K562 (cell line): ENCODE data around the gene CNTD1. TPM values are rescaled to one million over a fixed set of nuclear protein-coding genes. Genes with fewer than 3 reads are reported as not detected.

Source experiments
- CC2D1A ChIP-seq: fragments of 450-650 bp; IDR thresholded peaks from 2 replicates; pipeline ENCODE4 v1.6.1; 2017; ENCODE audit warnings: mild to moderate bottlenecking
- CHD2 ChIP-seq: IDR thresholded peaks from 2 replicates; pipeline ENCODE4 v1.6.1; 2011; ENCODE audit warnings: low read depth, low read length
- CSDE1 ChIP-seq, 2 experiments: fragments of 450-650 bp; IDR thresholded peaks; 2 replicates each; pipeline ENCODE4 v1.6.1; 2016; ENCODE audit warnings: mild to moderate bottlenecking in 1 of 2
- ESRRB ChIP-seq: fragments of 250-450 bp; sonication (Bioruptor Pico); IDR thresholded peaks from 2 replicates; pipeline ENCODE4 v1.5.0; 2020; ENCODE audit warnings: mild to moderate bottlenecking, moderate library complexity, borderline replicate concordance
- FOXP1 ChIP-seq: sonication (generic); formaldehyde crosslinking; IDR thresholded peaks from 2 replicates; pipeline ENCODE4 v1.8.0; 2022; ENCODE audit warnings: mild to moderate bottlenecking, missing genetic modification reagents
- IRF2 ChIP-seq: sonication (generic); formaldehyde crosslinking; IDR thresholded peaks from 2 replicates; pipeline ENCODE4 v1.8.1; 2022; ENCODE audit warnings: mild to moderate bottlenecking, missing genetic modification reagents
- KHSRP ChIP-seq: fragments of 450-650 bp; IDR thresholded peaks from 2 replicates; pipeline ENCODE4 v1.6.1; 2017
- NFATC3 ChIP-seq: fragments of 450-650 bp; IDR thresholded peaks from 2 replicates; pipeline ENCODE4 v1.6.1; 2017; ENCODE audit warnings: mild to moderate bottlenecking
- NFYB ChIP-seq: IDR thresholded peaks from 2 replicates; pipeline ENCODE4 v1.6.1; 2011; ENCODE audit warnings: mild to moderate bottlenecking, moderate library complexity; ENCODE audit not compliant: insufficient read length; ENCODE audit errors: extremely low read depth
- RB1 ChIP-seq: fragments of 450-650 bp; IDR thresholded peaks from 2 replicates; pipeline ENCODE4 v1.6.1; 2017; ENCODE audit warnings: low read depth, mild to moderate bottlenecking
- RBM39 ChIP-seq: fragments of 200-400 bp; formaldehyde crosslinking; optimal IDR thresholded peaks from 2 replicates; pipeline ENCODE3; 2018; ENCODE audit warnings: low read depth, low read length
- SMAD1 ChIP-seq: fragments of 150-350 bp; IDR thresholded peaks from 2 replicates; pipeline ENCODE4 v1.6.1; 2014; ENCODE audit warnings: low read length, low read depth; ENCODE audit not compliant: partially characterized antibody
- ZNF316 ChIP-seq: fragments of 450-650 bp; IDR thresholded peaks from 2 replicates; pipeline ENCODE4 v1.6.1; 2016
- ZNF445 ChIP-seq: fragments of 250-450 bp; sonication (Bioruptor Pico); IDR thresholded peaks from 2 replicates; pipeline ENCODE4 v1.4.0; 2020; ENCODE audit warnings: low read depth, mild to moderate bottlenecking, moderate library complexity
- ZNF830 ChIP-seq: fragments of 250-450 bp; sonication (Bioruptor Pico); IDR thresholded peaks from 2 replicates; pipeline ENCODE4 v1.5.0; 2021; ENCODE audit warnings: mild to moderate bottlenecking
- polyA plus RNA-seq, 8 experiments: library from polyadenylated mRNA; depleted of rRNA in 4 of 8; stranded (reverse) in 5 of 8; unstranded in 3 of 8; fragments of >200 nt; fragmentation: Nextera tagmentation in 2 of 8; fragmentation: Illumina TruSeq in 1 of 8; extraction: Ambion mirVana in 2 of 8; extraction: Trizol in 1 of 8; gene quantifications; 2 replicates each; pipeline versions ENCODE4 v1.2.1 to v1.2.3, GENCODE V29; 2011 to 2014; ENCODE audit warnings: inconsistent platforms in 1 of 8, missing spikeins in 1 of 8
- total RNA-seq, 7 experiments: library from RNA; depleted of rRNA in 6 of 7; stranded (reverse); fragments of >200 nt in 6 of 7; fragmentation: Illumina TruSeq in 2 of 7; extraction: Trizol in 2 of 7; gene quantifications; 2 replicates each; pipeline versions ENCODE4 v1.2.1 to v1.2.3, GENCODE V29; 2011 to 2021; ENCODE audit warnings: low replicate concordance in 1 of 7
- TF ChIP-seq, protein P1 (sequence below): fragments of 200-400 bp; formaldehyde crosslinking; IDR thresholded peaks from 2 replicates; pipeline ENCODE4 v1.6.1; 2017; ENCODE audit warnings: mild to moderate bottlenecking, low read depth, low read length, moderate library complexity
- TF ChIP-seq, protein P2 (sequence below), 2 experiments: fragments of 450-650 bp; conservative IDR thresholded peaks; 2 replicates each; pipeline ENCODE4 v1.6.1; 2017; ENCODE audit warnings: mild to moderate bottlenecking in 2 of 2, moderate library complexity in 2 of 2
- TF ChIP-seq, protein P3 (sequence below): sonication (generic); formaldehyde crosslinking; IDR thresholded peaks from 2 replicates; pipeline ENCODE4 v1.8.1; 2023; ENCODE audit warnings: mild to moderate bottlenecking, missing genetic modification reagents
- TF ChIP-seq, protein P4 (sequence below): sonication (generic); formaldehyde crosslinking; IDR thresholded peaks from 2 replicates; pipeline ENCODE4 v1.8.0; 2023; ENCODE audit warnings: mild to moderate bottlenecking, missing genetic modification reagents

The CNTD1 gene
- total and polyA plus RNA-seq, 9 of the 15 experiments (the other 6 are each of a cell fraction or from before 2014, with no cell fraction given) = 0.12 to 0.86 (median 0.41) TPM; not detected in 1

DNA sequence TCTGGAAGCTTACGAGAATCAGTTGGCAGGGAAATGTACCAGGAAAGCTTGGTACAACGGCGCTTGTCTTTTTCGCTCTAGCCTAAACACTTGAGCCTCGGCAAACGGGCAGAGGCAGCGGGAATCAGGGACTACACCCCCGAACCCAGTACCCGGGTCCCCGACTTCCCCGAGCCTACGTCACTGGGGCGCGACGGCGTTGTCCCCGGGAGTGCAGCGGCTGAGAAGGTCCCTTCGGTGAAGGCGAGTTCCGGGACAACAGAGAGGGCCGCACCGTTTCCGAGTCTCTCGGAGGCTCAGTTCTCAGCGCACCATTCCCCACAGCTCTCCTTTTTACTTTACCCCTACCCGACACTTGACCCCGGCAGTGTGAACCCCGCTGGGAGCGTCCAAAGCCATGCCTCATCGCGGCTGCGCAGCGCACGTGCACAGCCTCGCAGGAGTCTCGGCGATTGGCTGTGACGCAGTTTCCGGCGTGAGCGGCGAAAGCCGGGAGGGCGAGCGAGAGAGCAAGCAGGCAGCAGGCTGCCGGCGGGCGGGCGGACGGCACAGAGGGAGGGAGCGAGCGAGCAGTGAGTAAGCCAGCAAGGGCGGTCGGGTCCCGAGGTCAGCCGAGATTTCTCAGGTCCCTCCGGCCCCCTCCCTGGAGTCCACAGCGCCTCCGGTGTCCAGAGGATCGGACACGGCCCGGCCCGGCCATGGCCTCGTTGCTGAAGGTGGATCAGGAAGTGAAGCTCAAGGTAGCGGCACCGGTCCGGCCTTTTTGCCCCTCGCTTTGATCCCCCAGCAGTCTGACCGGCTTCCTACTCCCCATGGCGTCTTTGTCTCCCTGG lies 34.5 kb downstream of the CNTD1 start, which contains the start of gene PSME3 (continued):
- TF ChIP-seq, protein P1, sequence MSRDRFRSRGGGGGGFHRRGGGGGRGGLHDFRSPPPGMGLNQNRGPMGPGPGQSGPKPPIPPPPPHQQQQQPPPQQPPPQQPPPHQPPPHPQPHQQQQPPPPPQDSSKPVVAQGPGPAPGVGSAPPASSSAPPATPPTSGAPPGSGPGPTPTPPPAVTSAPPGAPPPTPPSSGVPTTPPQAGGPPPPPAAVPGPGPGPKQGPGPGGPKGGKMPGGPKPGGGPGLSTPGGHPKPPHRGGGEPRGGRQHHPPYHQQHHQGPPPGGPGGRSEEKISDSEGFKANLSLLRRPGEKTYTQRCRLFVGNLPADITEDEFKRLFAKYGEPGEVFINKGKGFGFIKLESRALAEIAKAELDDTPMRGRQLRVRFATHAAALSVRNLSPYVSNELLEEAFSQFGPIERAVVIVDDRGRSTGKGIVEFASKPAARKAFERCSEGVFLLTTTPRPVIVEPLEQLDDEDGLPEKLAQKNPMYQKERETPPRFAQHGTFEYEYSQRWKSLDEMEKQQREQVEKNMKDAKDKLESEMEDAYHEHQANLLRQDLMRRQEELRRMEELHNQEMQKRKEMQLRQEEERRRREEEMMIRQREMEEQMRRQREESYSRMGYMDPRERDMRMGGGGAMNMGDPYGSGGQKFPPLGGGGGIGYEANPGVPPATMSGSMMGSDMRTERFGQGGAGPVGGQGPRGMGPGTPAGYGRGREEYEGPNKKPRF = no peak
- TF ChIP-seq, protein P2, sequence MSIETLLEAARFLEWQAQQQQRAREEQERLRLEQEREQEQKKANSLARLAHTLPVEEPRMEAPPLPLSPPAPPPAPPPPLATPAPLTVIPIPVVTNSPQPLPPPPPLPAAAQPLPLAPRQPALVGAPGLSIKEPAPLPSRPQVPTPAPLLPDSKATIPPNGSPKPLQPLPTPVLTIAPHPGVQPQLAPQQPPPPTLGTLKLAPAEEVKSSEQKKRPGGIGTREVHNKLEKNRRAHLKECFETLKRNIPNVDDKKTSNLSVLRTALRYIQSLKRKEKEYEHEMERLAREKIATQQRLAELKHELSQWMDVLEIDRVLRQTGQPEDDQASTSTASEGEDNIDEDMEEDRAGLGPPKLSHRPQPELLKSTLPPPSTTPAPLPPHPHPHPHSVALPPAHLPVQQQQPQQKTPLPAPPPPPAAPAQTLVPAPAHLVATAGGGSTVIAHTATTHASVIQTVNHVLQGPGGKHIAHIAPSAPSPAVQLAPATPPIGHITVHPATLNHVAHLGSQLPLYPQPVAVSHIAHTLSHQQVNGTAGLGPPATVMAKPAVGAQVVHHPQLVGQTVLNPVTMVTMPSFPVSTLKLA (conservative IDR thresholded peaks at IDR 0.05) = peak; percentile 100
- TF ChIP-seq NFATC3 (no peak), CHD2 (peak; percentile 38; the same call in 1 of the 2 replicates), ZNF316 (no peak), ZNF830 (CRISPR knock-in tag) (no peak), RBM39 (no peak), SMAD1 (no peak), RB1 (peak; percentile 45; the same call in 1 of the 2 replicates), NFYB (no peak), ESRRB (no peak), IRF2 (no peak), CC2D1A (no peak; the same call in 1 of the 2 replicates), KHSRP (peak; percentile 86), FOXP1 (CRISPR knock-in tag) (peak; percentile 87), CSDE1 (IDR thresholded peaks at IDR 0.05) (no peak), ZNF445 (CRISPR knock-in tag) (no peak)
- TF ChIP-seq, protein P3, sequence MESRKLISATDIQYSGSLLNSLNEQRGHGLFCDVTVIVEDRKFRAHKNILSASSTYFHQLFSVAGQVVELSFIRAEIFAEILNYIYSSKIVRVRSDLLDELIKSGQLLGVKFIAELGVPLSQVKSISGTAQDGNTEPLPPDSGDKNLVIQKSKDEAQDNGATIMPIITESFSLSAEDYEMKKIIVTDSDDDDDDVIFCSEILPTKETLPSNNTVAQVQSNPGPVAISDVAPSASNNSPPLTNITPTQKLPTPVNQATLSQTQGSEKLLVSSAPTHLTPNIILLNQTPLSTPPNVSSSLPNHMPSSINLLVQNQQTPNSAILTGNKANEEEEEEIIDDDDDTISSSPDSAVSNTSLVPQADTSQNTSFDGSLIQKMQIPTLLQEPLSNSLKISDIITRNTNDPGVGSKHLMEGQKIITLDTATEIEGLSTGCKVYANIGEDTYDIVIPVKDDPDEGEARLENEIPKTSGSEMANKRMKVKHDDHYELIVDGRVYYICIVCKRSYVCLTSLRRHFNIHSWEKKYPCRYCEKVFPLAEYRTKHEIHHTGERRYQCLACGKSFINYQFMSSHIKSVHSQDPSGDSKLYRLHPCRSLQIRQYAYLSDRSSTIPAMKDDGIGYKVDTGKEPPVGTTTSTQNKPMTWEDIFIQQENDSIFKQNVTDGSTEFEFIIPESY (CRISPR knock-in tag) = no peak
- TF ChIP-seq, protein P4, sequence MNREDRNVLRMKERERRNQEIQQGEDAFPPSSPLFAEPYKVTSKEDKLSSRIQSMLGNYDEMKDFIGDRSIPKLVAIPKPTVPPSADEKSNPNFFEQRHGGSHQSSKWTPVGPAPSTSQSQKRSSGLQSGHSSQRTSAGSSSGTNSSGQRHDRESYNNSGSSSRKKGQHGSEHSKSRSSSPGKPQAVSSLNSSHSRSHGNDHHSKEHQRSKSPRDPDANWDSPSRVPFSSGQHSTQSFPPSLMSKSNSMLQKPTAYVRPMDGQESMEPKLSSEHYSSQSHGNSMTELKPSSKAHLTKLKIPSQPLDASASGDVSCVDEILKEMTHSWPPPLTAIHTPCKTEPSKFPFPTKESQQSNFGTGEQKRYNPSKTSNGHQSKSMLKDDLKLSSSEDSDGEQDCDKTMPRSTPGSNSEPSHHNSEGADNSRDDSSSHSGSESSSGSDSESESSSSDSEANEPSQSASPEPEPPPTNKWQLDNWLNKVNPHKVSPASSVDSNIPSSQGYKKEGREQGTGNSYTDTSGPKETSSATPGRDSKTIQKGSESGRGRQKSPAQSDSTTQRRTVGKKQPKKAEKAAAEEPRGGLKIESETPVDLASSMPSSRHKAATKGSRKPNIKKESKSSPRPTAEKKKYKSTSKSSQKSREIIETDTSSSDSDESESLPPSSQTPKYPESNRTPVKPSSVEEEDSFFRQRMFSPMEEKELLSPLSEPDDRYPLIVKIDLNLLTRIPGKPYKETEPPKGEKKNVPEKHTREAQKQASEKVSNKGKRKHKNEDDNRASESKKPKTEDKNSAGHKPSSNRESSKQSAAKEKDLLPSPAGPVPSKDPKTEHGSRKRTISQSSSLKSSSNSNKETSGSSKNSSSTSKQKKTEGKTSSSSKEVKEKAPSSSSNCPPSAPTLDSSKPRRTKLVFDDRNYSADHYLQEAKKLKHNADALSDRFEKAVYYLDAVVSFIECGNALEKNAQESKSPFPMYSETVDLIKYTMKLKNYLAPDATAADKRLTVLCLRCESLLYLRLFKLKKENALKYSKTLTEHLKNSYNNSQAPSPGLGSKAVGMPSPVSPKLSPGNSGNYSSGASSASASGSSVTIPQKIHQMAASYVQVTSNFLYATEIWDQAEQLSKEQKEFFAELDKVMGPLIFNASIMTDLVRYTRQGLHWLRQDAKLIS (CRISPR knock-in tag) = no peak
